Type B pancreatic cell (in vitro differentiated cells): Measurements from ENCODE around the gene PLA2G6. TPM values are rescaled to one million over a fixed set of nuclear protein-coding genes. Genes with fewer than 3 reads are reported as not detected.

Source experiments
- DNase-seq: peaks from one replicate; pipeline ENCODE4 v3.0.0; 2021; ENCODE audit warnings: mixed read lengths; ENCODE audit not compliant: unreplicated experiment; ENCODE audit errors: extremely low spot score
- H3K27ac Mint-ChIP-seq: 2 replicates; pipeline ENCODE4 v1.8.0; 2021; ENCODE audit warnings: mild to moderate bottlenecking, mixed read lengths
- H3K27me3 Mint-ChIP-seq: 2 replicates; pipeline ENCODE4 v1.8.0; 2021; ENCODE audit warnings: mixed read lengths
- H3K36me3 Mint-ChIP-seq: 2 replicates; pipeline ENCODE4 v1.8.0; 2021; ENCODE audit warnings: mixed read lengths
- H3K4me1 Mint-ChIP-seq: one replicate; pipeline ENCODE4 v1.8.0; 2021; ENCODE audit warnings: mixed read lengths; ENCODE audit not compliant: unreplicated experiment
- H3K4me3 Mint-ChIP-seq: 2 replicates; pipeline ENCODE4 v1.8.0; 2021; ENCODE audit warnings: mild to moderate bottlenecking, mixed read lengths
- H3K9me3 Mint-ChIP-seq: 2 replicates; pipeline ENCODE4 v1.8.0; 2021; ENCODE audit warnings: mixed read lengths
- CTCF ChIP-seq: fragments of 200-600 bp; sonication (generic); conservative IDR thresholded peaks from 2 replicates; pipeline ENCODE4 v1.5.0; 2021; ENCODE audit warnings: antibody characterized with exemption, mild to moderate bottlenecking
- total RNA-seq: library from RNA; stranded (reverse); gene quantifications from 2 replicates; pipeline ENCODE4 v1.2.1, GENCODE V29; 2021; ENCODE audit warnings: low replicate concordance

PLA2G6 gene
- total RNA-seq, 1 donor from 2014 or later, result 64.1 TPM

- DNase-seq, result no peak
- Mint-ChIP-seq H3K27me3 (no peaks in the 10 kb centered on the region), H3K4me1 (peaks cover 3% of the 10 kb centered on the region), H3K9me3 (no peaks in the 10 kb centered on the region), H3K27ac (no peak overlapping the region), H3K4me3 (no peak overlapping the region), H3K36me3 (no peaks in the 10 kb centered on the region)
- no peak for TF ChIP-seq CTCF
Observed at GRCh38 chr22:38127869-38128268, 53.8 kb downstream of the PLA2G6 start.

- no peak overlapping the region for H3K4me3 Mint-ChIP-seq
- no peak overlapping the region for H3K27ac Mint-ChIP-seq
- H3K27me3 Mint-ChIP-seq, result no peaks in the 10 kb centered on the region
- no peak for DNase-seq
- H3K36me3 Mint-ChIP-seq, result no peaks in the 10 kb centered on the region
- no peaks in the 10 kb centered on the region for H3K9me3 Mint-ChIP-seq
- no peak for TF ChIP-seq CTCF
- peaks cover 3% of the 10 kb centered on the region for H3K4me1 Mint-ChIP-seq
Observed at GRCh38 chr22:38126928-38127668, 54.5 kb downstream of the PLA2G6 start.

- H3K36me3 Mint-ChIP-seq, result no peaks in the 10 kb centered on the region
- H3K9me3 Mint-ChIP-seq, result no peaks in the 10 kb centered on the region
- H3K4me1 Mint-ChIP-seq, result peaks cover 3% of the 10 kb centered on the region
- H3K27ac Mint-ChIP-seq, result no peak overlapping the region
- DNase-seq, result no peak
- TF ChIP-seq CTCF, result no peak
- H3K27me3 Mint-ChIP-seq, result no peaks in the 10 kb centered on the region
- no peak overlapping the region for H3K4me3 Mint-ChIP-seq
Observed at GRCh38 chr22:38125751-38126201, 55.9 kb downstream of the PLA2G6 start.

GRCh38 chr22:38125038-38125610 is 56.5 kb downstream of the PLA2G6 start:
- no peak overlapping the region for H3K27ac Mint-ChIP-seq

GRCh38 chr22:38124236-38124974 is 57.2 kb downstream of the PLA2G6 start:
- H3K27me3 Mint-ChIP-seq, result no peaks in the 10 kb centered on the region
- no peak overlapping the region for H3K4me3 Mint-ChIP-seq
- no peak for TF ChIP-seq CTCF
- no peak overlapping the region for H3K27ac Mint-ChIP-seq
- peaks cover 3% of the 10 kb centered on the region for H3K4me1 Mint-ChIP-seq
- H3K9me3 Mint-ChIP-seq, result no peaks in the 10 kb centered on the region
- no peak for DNase-seq
- H3K36me3 Mint-ChIP-seq, result no peaks in the 10 kb centered on the region

More at GRCh38 chr22:38125038-38125610, 56.5 kb downstream of the PLA2G6 start:
- no peak for TF ChIP-seq CTCF
- peaks cover 3% of the 10 kb centered on the region for H3K4me1 Mint-ChIP-seq
- no peak overlapping the region for H3K4me3 Mint-ChIP-seq
- no peaks in the 10 kb centered on the region for H3K27me3 Mint-ChIP-seq
- H3K36me3 Mint-ChIP-seq, result no peaks in the 10 kb centered on the region
- DNase-seq, result no peak
- H3K9me3 Mint-ChIP-seq, result no peaks in the 10 kb centered on the region
